Stimulated activated CD4-positive, alpha-beta T cell treated with anti-CD3 and anti-CD28 coated beads, Interleukin-4, amount 100 ng/mL, for 48 hours (primary cell): ENCODE results near the gene RMRP.

ENCODE experiments used
- DNase-seq, 2 donors: peaks; one replicate each; pipeline ENCODE4 v3.0.0-alpha.2; 2020; ENCODE audit warnings: low read depth in 2 of 2

The RMRP gene

DNA sequence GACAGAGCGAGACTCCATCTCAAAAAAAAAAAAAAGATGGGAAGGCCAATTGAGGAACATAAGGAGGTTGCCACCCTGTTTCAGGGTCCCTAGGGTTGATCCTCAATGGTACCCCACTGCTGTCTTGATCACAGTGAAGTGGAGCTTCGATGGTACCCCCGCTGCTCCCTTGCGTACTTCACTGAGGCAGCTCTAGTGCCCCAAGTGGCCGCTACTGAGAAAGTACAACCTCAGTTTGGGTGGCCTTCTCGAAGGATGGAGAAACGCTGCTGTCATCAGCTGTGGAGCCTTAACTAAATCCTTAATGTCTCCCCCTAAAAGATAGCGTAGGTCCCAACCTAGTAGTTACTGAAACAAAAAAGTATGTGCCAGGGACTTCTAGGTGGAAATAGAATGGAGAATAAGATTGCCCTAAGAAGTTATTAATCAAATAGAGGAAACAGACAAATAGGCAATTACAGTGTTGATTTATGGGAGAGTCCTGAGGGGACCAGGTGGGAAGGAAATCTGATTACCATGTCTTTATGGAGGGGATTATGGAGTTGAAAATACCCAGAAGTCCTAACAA, 46.5 kb downstream of the RMRP start:
- peak; percentile 32 to 42 for DNase-seq

DNA sequence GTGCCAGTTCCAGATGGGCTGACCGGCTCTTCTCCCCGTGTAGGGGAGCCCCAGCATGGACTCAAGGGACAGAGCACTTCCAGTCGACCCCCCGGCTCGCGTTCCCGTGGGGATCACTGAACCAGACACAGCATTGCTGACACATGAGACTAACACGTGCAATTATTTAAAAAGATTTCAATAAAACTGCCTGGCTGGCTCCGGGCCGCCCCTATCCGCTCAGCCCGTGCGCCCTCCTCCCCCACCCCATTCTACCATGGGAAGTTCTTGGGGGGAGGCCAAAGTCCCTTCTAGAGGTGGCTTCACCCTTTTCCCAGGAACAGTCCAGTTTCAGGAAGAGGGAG, 48.0 kb downstream of the RMRP start:
- DNase-seq = no peak

DNA sequence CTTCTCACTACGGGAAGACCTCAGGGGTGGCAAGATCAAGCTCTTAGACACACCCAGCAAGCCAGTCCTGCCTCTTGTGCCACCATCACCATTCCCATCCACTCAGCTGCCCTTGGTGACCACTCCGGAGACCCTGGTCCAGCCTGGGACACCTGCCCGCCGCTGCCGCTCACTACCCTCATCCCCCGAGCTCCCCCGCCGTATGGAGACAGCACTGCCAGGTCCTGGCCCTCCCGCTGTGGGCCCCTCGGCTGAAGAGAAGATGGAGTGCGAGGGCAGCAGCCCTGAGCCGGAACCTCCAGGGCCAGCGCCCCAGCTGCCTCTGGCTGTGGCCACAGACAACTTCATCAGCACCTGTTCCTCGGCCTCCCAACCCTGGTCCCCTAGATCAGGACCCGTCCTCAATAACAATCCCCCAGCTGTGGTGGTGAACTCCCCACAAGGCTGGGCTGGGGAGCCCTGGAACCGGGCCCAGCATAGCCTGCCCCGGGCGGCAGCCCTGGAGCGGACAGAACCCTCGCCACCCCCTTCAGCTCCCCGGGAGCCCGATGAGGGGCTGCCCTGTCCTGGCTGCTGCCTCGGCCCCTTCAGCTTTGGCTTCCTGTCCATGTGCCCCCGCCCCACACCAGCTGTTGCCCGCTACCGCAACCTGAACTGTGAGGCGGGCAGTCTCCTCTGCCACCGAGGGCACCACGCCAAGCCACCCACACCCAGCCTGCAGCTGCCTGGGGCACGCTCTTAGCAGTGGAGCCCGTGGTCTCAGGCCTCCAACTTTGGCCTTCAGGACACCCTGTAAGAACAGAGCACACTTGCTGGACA, 48.6 kb downstream of the RMRP start:
- DNase-seq = no peak

DNA sequence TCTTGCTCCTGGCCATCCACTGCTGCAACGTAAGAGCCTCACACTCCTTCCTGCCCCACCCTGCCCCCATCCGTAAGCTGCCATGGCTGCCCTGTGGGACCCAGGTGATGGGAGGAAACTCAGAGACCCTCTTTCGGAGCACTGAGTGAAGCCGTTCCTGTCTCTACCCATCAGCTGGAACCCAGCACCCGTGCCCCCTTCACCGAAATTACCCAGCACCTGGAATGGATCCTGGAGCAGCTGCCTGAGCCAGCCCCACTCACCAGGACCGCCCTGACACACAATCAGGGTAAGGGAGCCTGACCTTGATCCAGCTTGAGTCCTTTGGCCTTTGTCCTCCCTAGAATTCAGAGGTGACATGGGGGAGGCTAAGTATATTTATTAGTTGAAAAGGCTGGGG, 49.6 kb downstream of the RMRP start:
- DNase-seq = no peak
